Urinary bladder (tissue), 4 donors: ENCODE data around the gene KCTD11. TPM values are rescaled to one million over a fixed set of nuclear protein-coding genes. Genes with fewer than 3 reads are reported as not detected.
A peak's percentile ranks its signal among the peaks of the same experiment; 100 is the strongest.
"Not testable (repeated sequence)": the region's sequence is repeated elsewhere in the genome, so short reads cannot be mapped to it uniquely, and the experiment has no call there.

ENCODE experiments used
- DNase-seq: peaks from one replicate; pipeline ENCODE4 v3.0.0-alpha.2; 2015; ENCODE audit errors: extremely low spot score
- H3K27ac ChIP-seq: one replicate; pipeline ENCODE4 v1.5.1; 2013; ENCODE audit warnings: low read depth, mild to moderate bottlenecking, moderate library complexity
- H3K36me3 ChIP-seq: one replicate; pipeline ENCODE4 v1.6.1; 2013; ENCODE audit warnings: mild to moderate bottlenecking, moderate library complexity; ENCODE audit not compliant: insufficient read depth
- H3K4me1 ChIP-seq: one replicate; pipeline ENCODE4 v1.6.1; 2013; ENCODE audit warnings: mild to moderate bottlenecking, moderate library complexity; ENCODE audit not compliant: insufficient read depth
- H3K4me3 ChIP-seq: one replicate; pipeline ENCODE4 v1.5.1; 2013; ENCODE audit warnings: low read depth, low read length
- WGBS: extraction: QIAGEN DNeasy Blood & Tissue Kit; methylation state at CpG from one replicate; pipeline ENCODE4 v1.1.7; 2013; 5-methylcytosine and 5-hydroxymethylcytosine counted together
- polyA plus RNA-seq: library from polyadenylated mRNA; stranded (reverse); fragments of 200-250 nt; gene quantifications from one replicate; pipeline ENCODE4 v1.2.3, GENCODE V29; 2013
- total RNA-seq: library from RNA; depleted of rRNA; stranded (reverse); fragments of >200 nt; gene quantifications from one replicate; pipeline ENCODE4 v1.2.3, GENCODE V29; 2014
- donor health status: healthy with polysubstance abuse.
- donor health status: healthy.

Gene KCTD11
- total and polyA plus RNA-seq, 2 donors, result 3.9 to 19.3 TPM

- H3K27ac ChIP-seq, result no peak overlapping the region
- WGBS, result 75% methylated on average over 3 of the region's 3 CpGs
Measured at GRCh38 chr17:7361906-7362305, 9.9 kb downstream of the KCTD11 start.

DNA sequence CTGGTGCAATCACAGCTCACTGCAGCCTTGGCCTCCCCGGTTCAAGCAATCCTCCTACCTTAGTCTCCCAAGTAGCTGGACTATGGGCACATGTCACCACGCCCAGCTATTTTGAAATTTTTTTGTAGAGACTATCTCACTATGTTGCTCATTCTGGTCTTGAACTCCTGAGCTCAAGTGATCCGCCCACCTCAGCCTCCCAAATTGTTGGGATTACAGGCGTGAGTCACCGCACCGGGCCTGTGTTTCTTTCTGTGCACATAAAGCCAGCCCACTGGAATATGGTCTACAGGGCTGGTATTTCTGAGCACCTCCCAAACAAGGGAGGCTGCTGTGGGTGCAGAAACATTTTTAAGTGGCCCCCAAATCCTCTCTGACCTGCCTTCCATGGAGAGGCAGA, 11.3 kb downstream of the KCTD11 start:
- H3K4me3 ChIP-seq, result no peak overlapping the region

More at GRCh38 chr17:7361906-7362305, 9.9 kb downstream of the KCTD11 start:
- DNase-seq, result no peak
- Histone ChIP-seq H3K36me3 (no peaks in the 10 kb centered on the region), H3K4me3 (no peak overlapping the region), H3K4me1 (no peaks in the 10 kb centered on the region)

GRCh38 chr17:7365963-7366362, 14.0 kb downstream of the KCTD11 start:
- not testable (repeated sequence) for H3K27ac ChIP-seq
- 85% methylated on average over 6 of the region's 7 CpGs for WGBS

More for the DNA sequence above, 11.3 kb downstream of the KCTD11 start:
- no peaks in the 10 kb centered on the region for H3K36me3 ChIP-seq
- H3K4me1 ChIP-seq, result no peaks in the 10 kb centered on the region
- DNase-seq, result no peak
- H3K27ac ChIP-seq, result no peak overlapping the region
- 92% methylated on average over 6 of the region's 6 CpGs for WGBS

DNA sequence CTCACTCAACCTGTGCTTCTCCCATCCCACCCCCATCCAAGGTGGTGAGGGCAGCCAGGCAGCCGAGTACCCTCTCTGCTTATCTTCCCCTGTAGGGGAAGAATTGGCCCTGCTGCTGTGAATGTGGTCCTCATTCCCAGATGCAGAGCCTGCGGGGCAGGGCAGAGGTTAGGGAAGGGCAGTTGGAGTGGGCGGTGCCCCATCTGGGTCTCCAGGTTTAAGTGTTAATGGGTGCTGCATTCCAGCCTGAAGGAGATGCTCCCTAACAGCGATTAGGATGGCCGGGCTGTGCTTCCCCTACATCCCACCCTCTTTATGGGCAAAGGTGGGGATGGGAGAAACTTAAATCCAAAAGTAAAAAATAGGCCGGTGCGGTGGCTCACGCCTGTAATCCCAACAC, 15.1 kb downstream of the KCTD11 start:
- Histone ChIP-seq H3K4me1 (no peaks in the 10 kb centered on the region), H3K27ac (no peak overlapping the region), H3K4me3 (no peak overlapping the region), H3K36me3 (no peaks in the 10 kb centered on the region)
- DNase-seq, result no peak
- WGBS, result 76% methylated on average over 8 of the region's 8 CpGs

More at GRCh38 chr17:7365963-7366362, 14.0 kb downstream of the KCTD11 start:
- not testable (repeated sequence) for DNase-seq, H3K36me3 ChIP-seq, H3K4me3 ChIP-seq, H3K4me1 ChIP-seq

DNA sequence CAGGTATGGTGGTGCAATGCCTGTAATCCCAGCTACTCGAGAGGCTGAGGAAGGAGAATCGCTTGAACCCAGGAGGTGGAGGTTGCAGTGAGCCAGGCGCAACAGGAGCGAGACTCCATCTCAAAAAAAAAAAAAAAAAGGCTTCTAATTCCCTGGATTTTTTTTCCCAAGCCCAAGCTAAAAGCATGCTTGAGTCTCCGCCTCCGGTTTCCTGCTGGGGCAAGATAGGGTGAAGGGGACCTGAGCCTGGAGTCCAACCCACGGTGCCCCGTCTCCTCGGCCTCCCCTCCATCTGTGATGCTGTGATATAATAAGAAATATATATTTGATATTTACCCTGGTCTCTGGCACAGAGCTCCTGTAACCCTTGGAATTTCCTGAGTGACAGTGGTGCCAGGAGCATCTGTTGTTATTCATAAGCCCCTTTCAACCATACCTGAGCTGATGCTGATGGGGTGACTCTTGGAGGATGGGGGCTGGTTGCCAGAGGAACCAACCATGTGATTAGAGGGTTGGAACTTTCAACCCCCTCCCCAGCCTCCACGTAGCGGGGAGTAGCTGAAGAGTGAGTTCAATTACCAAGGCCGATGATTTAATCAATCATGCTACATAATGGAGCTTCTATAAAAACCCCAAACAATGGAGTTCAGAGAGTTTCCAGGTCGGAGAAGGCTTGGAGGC, 16.1 kb downstream of the KCTD11 start:
- no peak for DNase-seq
- 66% methylated on average over 13 of the region's 13 CpGs for WGBS
- Histone ChIP-seq H3K4me1 (no peaks in the 10 kb centered on the region), H3K36me3 (no peaks in the 10 kb centered on the region), H3K27ac (no peak overlapping the region), H3K4me3 (no peak overlapping the region)

- WGBS, result 86% methylated on average over 5 of the region's 5 CpGs
- H3K4me3 ChIP-seq, H3K4me1 ChIP-seq, H3K27ac ChIP-seq, DNase-seq, H3K36me3 ChIP-seq: not testable (repeated sequence)
Measured at GRCh38 chr17:7368599-7368994, 16.6 kb downstream of the KCTD11 start.

DNA sequence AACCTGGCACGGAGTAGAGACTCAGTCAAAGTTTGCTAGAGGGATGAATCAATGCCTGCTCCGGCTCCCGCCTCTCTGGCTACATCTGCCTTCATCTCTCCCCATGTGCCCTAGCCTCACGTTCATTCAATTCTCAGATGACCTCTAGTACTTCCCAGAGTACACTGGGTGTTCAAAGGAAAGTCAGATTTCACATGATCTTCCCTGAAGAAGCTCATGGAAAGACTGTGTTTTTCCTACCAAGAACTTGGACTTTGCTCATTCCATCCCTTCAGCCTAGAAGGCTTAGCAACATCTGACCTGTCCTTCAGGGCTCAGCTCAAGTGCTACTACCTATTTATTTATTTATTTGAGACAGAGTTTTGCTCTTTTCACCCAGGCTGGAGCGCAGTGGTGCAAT, 17.9 kb downstream of the KCTD11 start:
- H3K4me1 ChIP-seq, result no peaks in the 10 kb centered on the region
- no peak for DNase-seq
- 77% methylated on average over 5 of the region's 5 CpGs for WGBS

DNA sequence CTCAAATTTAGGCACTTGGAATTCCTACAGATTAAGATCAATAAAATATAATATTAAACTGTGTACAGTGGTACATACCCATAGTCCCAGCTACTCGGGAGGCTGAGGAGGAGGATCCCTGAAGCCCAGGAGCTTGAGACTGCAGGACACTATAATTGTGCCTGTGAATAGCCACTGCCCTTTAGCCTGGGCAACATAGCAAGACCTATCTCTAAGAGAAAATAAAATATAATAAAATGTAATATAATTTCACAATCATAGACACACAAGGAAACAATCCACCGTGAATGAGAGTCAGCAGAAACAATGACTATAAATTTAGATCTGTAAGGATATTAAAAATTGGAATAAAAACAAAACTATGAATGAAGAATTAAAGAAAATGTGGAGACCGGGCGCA, 18.9 kb downstream of the KCTD11 start:
- 84% methylated on average over 4 of the region's 4 CpGs for WGBS
- Histone ChIP-seq H3K36me3 (no peaks in the 10 kb centered on the region), H3K4me1 (no peaks in the 10 kb centered on the region), H3K4me3 (no peak overlapping the region), H3K27ac (no peak overlapping the region)
- DNase-seq, result no peak

More for the DNA sequence above, 17.9 kb downstream of the KCTD11 start:
- Histone ChIP-seq H3K27ac (no peak overlapping the region), H3K36me3 (no peaks in the 10 kb centered on the region), H3K4me3 (no peak overlapping the region)

- H3K4me3 ChIP-seq, result no peak overlapping the region
- no peaks in the 10 kb centered on the region for H3K4me1 ChIP-seq
- no peak overlapping the region for H3K27ac ChIP-seq
- no peak for DNase-seq
- 84% methylated on average over 2 of the region's 2 CpGs for WGBS
- no peaks in the 10 kb centered on the region for H3K36me3 ChIP-seq
Measured at GRCh38 chr17:7374353-7374752, 22.4 kb downstream of the KCTD11 start.

DNA sequence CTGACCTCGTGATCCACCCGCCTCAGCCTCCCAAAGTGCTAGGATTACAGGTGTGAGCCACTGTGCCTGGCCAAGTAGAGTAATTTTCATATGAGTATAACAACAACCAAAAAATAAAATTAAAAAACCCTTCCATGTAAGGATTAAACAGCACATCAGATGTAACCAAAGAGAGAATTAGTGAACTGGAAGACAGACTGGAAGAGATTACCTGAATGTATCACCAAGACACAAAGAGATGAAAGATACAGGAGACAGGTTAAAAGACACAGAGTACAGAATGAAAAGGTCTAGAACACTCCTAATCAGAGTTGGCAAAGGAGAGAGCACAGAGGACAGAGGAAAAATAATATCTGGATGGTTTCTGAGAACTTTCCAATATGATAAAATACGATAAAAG, 27.2 kb downstream of the KCTD11 start:
- no peak overlapping the region for H3K4me3 ChIP-seq
- H3K27ac ChIP-seq, result no peak overlapping the region
- no peak for DNase-seq
- H3K4me1 ChIP-seq, result no peaks in the 10 kb centered on the region
- no peaks in the 10 kb centered on the region for H3K36me3 ChIP-seq
- WGBS, result 94% methylated on average over 3 of the region's 3 CpGs

DNA sequence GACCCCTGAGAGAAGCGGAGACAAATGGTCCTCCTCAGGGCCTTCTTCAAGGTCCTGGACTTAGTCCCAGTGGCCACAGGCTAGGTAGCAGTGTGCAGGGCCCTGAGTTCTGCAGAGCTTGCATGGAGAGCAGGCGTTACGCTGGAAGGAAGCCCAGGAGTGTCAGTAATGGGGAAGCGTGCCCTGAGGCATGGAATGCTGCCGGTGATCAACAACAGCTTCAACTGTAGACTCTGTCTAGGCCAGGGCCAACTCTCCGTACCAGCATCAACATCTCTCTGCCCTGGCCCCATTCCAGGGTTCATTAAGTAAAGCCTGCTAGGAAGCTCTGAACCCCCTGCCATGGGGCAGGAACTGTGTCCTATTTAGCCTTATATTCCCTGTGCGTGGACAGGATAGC, 28.4 kb downstream of the KCTD11 start:
- WGBS, result 20% methylated on average over 7 of the region's 7 CpGs
- DNase-seq, result no peak
- H3K4me3 ChIP-seq, result peak overlapping the region; percentile 42
- H3K4me1 ChIP-seq, result no peaks in the 10 kb centered on the region
- H3K27ac ChIP-seq, result no peak overlapping the region
- H3K36me3 ChIP-seq, result no peaks in the 10 kb centered on the region

DNA sequence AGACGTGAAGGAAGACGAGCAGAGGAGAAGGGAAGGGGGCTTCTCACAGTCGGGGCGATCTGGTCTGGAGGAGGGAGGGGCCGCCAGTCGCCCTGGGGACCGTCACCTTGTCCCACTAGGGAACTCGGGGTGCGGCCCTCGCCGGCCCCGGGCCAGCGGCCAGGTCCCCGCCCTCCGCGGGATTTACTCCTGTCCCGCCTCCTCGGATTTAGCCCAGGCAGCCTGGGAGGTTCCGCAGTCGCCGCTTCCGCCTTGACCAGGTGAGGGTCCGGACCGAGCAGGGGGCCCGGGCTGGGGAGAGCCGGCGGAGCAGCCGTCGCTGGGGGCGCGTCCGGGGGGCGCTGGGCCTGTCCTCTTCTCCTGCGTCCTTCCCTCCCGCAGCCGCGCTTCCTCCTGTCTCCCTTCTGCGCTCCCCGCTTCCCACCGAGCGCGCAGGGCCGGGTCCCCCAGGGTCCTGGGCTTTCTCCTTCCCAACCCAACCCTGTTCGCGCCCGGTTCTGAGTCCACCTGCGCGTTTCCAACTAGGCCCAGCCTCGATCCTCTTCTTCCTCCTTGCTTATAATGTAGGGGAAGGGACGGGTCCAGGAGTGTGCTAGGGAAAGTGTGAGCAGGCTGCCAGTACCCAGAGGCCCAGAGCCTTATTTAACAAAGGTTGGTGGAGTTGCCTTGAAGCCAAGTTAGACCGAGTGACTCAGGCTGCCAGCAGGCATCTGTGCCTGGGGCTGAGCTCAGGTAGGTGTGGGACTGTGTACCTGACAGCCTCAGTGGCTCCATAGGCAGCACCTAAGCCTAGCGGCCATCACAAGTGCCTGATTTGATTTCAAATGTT, 29.1 kb downstream of the KCTD11 start, which contains the start of gene TNK1:
TNK1 (plus strand) TSS at position 235 of the 829 bp plus-strand sequence. CDS start 1,838 bp downstream, outside the sequence.
- DNase-seq, result no peak
- Histone ChIP-seq H3K4me1 (no peaks in the 10 kb centered on the region), H3K27ac (no peak within 1 kb of the TSS), H3K36me3 (no peaks in the 10 kb centered on the region), H3K4me3 (peak within 1 kb of the TSS; percentile 42)
- 6% methylated on average over 52 of the region's 52 CpGs for whole genome bisulfite sequencing

GRCh38 chr17:7382901-7383300, 30.9 kb downstream of the KCTD11 start:
- Histone ChIP-seq H3K4me3 (no peak overlapping the region), H3K27ac (no peak overlapping the region), H3K4me1 (no peaks in the 10 kb centered on the region), H3K36me3 (no peaks in the 10 kb centered on the region)
- DNase-seq, result no peak
- 85% methylated on average over 10 of the region's 10 CpGs for WGBS

DNA sequence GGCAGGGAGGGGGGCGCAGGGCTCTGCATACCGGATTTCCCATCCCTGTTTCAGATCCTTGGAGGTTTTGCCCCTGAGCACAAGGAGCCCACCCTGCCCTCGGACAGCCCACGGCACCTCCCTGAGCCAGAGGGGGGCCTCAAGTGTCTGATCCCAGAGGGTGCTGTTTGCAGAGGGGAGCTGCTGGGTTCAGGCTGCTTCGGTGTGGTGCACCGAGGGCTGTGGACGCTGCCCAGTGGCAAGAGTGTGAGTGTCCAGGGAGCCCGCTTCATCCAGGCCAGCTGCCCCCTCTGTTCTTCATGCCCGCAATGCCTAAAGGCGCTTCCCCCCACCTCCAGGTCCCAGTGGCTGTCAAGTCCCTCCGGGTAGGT, 31.4 kb downstream of the KCTD11 start:
- no peak overlapping the region for H3K27ac ChIP-seq
- no peaks in the 10 kb centered on the region for H3K36me3 ChIP-seq
- H3K4me3 ChIP-seq, result no peak overlapping the region
- no peaks in the 10 kb centered on the region for H3K4me1 ChIP-seq
- DNase-seq, result no peak
- 73% methylated on average over 11 of the region's 11 CpGs for WGBS
